GM19035 (cell line): ENCODE measurements around the gene MXRA7.
A peak's percentile ranks its signal among the peaks of the same experiment; 100 is the strongest.

Experiments used
- ATAC-seq: cut with Tn5 transposase; IDR thresholded peaks from one replicate; pipeline ENCODE4 v1.9.1; 2021; ENCODE audit not compliant: unreplicated experiment

Gene MXRA7

DNA sequence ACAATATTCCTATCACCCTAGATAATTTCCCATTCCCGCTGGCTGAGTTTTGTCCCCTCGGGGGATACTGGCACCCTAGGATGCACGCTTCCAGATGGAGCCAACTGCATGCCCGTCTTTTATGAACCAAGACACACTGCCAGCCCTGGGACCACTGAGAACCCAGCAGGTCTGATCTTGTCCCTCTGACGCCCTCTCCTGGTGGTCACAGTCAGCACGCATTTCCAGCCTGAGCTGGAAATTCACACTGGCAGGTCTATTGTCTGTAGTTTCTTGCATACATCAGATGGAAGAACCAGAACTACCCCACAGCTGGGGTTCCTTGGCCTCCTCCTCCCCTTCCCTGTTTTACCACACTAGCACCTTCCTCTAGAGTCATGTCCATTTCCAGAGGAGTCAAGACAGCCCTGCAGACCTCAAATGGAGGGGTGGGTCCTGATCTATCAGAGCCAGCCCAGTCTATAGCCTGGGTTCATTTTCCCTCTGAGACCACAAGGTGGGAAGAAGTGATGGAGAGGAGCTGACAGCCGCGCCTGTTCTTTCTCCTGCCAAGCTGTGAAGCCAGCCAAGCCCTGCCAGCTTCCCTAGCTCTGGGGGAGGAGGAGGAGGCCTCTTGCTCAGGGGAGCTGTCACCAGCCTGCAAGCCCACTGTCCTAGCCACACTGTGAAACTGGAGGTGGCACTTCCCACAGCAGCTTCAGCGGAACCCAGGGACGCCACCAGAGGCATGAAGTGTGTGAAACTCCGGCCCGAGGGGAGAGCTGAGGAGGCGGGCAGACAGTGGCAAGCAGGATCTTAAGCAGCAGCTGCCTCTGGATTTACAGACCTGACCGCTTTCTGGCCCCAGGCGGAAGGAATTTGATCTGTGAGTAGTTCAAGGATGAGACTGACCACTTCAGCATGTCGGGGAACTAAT, 29.3 kb downstream of the MXRA7 start:
- ATAC-seq: no peak

DNA sequence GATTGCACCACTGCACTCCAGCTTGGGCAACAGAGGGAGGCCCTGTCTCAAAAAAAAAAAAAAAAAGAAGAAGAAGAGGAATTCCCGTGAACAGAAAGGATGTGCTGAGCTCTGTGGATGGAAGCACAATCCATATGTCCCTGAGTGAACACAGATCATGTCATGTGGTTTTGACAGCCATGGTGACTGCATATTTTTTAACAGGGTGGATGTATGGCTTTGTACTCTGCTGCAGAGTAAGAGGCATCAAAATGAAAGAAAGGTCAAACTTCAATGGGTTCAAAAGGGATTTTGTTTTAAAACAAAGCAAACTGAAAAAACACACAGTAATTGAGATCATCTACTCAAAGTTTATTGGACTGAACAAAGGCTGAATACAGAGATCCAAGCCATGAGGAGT, 31.5 kb downstream of the MXRA7 start:
- no peak for ATAC-seq

DNA sequence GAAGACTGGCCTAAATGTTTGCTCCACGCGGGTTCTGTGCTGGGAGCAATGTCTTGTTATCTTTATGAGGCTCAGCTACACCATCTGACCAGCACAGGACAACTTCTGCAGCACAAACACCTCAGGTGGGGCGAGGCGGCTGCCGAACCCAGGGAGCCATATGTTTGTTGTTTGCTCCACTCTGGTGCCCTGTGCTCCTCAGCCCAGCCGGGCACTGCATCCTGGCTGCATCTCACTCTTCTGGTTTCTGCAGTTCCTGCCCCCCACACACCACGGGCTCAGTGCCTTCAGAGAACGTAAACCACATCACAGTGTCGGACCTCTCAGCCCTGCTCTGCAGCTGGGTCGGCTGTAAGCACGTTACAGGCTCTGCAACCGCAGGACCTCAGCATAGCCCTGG, 32.4 kb downstream of the MXRA7 start:
- no peak for ATAC-seq

DNA sequence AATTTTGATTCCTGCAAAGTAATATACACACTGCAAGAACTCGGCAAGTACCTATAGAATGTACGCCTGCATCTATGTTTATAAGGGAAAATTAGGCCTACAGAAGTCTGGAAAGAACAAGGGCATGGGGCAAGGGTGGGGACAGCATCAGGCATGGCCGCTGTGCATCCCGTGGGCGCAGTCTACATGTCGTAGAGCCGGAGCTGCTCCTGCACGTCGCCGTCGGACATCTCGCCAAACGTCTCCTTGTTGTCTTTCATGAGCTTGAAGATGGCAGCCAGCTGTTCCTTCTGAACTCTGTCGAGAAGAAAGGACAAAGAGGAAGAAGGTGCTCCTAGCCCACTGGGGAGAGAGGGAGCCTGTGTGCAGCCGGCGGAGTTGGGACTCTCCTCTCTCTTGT, 33.4 kb downstream of the MXRA7 start:
- no peak for ATAC-seq

DNA sequence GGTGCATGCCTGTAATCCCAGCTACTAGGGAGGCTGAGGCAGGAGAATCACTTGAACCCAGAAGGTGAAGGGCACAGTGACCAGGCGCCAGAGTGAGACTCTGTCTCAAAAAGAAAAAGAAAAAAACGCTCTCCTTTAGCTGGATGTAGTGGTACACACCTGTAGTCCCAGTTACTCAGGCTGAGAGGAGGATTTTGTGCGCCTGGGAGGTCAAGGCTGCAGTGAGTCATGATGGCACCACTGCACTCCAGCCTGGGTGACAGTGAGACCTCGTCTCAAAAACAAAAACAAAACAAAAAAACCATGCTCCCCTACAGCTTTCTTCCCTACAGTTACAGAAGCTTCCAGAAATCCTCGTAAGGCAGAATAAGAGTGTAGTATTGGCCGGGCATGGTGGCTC, 34.1 kb downstream of the MXRA7 start:
- ATAC-seq: no peak

DNA sequence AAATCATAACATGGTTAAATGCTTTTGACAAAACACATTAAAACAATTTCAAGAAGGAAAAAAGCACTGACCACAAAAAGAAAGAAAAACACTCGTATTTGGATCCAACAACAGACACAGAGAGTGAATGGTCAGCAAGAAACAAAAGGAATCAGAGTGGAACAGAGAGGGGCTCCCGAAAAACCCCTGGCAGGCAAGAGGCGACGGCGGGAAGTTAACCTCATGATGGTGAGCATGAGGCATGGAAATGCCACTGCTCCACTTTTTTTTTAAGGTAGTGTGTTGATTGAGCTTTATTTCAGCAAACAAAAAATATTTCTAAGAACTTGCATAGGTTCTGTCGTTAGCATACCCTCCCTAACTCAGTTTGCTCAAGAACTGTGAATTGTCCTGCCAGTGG, 35.1 kb downstream of the MXRA7 start:
- no peak for ATAC-seq

DNA sequence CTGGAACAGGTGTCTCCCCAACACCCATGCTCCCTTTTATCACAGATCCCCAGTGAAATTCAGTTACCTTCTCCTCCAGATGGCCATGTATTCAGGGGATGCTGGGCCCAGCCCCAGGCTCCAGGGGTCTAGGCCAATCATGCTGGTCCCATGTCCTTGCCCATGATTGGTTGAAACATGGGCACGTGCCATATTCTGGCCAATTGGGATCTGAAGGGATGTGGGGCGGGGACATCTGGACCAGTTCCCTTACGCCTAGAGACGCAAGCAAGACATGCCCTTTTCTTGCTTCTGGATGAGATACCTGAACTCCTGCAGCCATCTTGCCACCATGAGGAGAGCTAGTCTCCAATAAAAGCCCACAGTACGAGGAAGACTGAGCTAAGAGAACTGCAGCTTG, 36.2 kb downstream of the MXRA7 start:
- no peak for ATAC-seq

DNA sequence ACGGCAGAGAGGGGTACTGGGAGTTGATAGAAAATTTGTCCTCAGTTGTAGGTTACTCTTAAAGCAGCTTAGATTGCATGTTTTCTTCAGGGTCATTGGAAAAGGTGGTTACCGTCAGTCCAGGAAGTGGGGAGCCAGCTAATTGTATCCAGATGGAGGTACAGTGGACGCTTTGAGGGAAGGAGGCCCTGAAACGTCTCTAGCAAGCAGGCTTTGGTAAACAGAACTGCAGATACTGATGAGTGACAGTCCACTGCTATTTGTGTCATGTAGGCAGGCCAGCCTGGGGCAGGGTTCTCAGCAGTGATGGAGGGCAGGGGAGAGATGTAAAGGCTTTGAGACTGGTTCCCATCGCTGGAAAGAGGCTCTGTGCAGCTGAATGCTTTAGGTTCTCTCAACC, 37.0 kb downstream of the MXRA7 start:
- ATAC-seq: no peak

DNA sequence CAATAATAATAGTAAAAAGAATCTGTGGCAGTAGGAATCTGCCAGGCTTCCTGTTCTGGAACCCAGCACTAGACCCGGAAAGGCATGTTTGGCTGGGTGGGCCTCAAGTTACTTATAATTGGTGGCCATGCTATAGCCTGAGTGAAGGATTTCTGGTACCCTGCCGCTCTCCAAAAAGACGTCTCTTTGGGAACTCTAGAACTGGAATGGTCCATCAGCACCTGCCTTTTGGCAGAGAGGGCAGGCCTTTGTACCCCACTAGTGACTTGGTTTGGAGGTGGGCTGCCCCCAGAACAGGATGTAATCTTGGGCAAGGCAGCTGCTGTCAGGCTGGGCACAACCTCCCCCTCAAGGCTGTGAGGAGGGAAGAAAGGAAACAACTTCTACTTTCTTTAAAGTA, 37.9 kb downstream of the MXRA7 start:
- ATAC-seq: no peak

DNA sequence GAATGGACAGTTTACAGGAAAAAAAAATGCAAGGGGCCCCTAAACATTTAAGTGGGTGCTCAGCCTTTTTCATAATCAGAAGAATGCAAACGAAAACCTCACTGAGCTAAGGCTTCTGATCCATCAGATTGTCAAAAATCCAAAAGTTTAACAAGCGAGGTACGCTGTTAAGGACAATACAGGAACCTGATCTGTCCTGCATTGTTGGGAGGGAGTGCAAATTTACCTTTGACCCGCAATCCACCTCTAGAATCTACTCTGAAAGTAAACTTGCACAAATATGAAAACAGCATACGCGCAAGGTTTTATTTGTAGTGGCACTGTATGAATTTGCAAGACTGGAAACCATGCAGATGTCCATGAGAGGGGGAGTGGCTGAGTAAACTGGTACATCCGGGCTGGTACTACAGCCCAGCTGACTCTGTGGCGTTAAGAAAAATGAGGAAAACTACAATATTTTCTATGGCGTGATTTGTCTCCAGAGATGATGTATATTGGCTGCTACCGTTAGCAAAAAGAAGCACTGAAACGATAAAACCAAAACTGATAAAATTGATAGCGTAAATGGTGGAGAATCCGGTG, 38.4 kb downstream of the MXRA7 start:
- no peak for ATAC-seq

DNA sequence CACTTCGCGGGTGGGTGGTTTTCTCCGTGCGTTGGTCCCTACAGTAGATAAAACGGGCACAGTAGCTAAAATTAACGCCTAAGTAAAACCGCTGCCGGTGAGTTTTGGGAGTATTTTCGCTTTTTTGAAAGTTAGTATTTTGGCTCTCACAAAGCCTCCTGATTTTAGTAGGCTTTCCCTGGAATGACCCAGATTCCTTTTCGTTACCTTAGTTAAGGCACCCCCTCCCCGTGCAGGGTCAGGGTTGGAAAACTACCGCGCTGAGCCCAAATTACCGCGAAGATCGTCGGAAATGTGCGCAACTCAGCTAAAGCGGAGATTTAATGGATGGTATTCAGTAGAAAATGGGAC, 38.9 kb downstream of the MXRA7 start:
- no peak for ATAC-seq

DNA sequence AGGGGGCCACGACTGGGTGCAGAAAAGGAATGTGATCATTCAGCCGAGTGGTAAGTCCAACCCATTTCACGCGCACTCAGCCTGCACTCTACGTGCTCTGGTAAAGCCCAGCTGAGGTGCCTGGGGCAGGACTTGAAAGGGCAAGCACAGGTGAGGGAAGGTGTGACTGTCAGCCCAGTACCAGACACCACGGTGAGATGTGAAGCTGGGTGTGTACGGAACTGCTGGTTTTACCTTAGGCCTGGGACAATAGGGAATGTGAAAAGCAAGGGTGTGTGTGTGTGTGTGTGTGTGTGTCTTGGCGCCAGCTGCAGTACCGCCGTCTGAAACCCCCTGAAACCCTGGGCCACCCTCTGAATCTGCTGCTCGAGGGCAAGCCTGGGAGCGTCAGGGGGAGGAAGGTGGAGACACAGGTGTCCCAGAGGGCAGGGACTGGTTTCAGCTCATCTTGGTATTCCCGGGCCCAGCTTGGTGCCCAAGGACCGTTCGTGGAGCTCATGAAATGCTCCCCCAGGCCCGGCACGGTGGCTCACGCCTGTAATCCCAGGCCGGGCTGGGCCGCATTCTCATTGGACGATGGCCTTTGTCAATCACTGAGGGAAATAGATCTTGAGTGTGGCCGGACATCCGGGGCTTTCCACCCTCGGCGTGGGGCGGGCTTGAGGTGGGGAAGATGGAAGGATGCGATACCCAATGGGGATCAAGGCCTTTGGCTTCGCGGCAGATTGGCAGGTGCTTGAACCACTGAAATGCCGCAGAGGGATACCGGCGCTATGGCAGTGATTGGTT, 39.4 kb downstream of the MXRA7 start:
- peak; percentile 98 for ATAC-seq

DNA sequence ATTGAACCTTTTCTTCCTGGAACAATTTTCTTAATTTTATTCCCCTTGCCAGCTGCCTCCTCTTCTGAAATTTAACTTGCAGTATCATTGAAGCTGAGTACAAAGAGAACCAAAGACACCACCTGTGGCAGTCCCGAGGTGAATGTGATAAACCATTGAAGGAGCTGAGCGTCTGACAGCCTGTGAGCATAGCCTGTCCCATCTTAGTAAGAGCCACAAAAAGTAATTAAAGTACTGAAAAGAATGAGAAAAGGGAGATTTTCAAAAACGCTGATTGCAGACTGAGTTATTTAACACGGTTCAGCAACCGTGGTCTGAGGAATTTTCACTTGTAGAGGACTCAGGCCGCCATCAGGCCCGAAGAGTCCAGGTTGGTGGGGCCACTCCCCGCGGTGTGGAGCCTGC, 40.0 kb downstream of the MXRA7 start:
- ATAC-seq: no peak

DNA sequence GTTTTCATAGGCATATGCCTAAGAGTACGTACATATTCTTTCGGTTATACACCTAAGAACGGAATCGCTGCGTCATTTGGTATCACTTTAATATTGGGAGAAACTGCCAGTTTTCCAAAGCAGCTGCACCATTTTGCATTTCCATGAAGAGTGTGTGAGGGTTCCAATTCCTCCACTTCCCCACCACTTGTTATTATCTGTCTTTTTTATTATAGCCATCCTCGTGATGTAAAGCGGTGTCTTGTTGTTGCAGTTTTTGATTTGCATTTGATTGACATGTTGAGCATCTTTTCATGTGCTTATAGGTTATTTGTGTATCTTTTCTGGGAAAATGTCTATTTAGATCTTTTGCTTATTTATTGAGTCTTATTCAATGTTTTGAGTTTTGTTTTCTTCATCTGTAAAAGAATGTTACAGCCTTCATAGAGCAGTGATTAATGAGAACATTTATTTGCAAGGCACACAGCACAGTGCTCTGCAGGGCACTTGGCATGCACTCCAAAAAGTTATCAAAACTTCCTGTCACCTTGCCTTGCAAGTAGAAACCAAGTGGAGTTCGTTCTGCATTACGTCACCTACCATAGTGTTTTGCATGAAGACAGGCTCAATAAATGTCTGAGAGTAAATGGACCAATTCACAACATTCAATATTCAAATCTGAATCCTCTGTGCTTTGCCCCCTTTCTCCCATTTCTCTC, 40.6 kb downstream of the MXRA7 start:
- ATAC-seq: no peak

DNA sequence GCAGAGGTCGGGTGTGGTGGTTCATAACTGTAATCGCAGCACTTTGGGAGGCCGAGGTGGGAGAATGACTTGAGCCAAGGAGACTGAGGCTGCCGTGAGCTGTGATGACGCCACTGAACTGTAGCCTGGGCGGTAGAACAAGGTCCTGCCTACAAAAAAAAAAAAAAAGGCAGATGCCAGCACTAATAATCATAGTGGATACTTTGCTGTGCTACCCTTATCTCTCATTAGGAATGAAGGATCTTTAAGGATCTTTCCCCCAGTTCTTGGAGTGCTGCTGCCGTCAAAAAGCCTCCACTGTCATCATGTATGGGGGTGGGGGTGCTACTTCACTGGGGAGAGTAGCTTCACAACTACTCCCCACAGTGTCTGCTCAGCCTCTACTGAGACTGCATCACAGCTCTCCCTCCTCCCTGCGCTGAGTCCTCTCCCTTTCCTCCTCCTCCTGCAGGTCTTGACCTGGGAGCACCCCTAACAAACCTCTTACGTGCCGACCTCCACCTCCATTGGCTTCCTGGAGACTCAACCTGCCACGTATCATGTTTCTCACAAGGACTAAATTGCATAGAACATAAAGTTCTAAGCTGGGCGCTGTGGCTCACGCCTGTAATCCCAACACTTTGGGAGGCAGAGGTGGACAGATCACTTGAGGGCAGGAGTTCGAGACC, 42.8 kb downstream of the MXRA7 start:
- no peak for ATAC-seq

DNA sequence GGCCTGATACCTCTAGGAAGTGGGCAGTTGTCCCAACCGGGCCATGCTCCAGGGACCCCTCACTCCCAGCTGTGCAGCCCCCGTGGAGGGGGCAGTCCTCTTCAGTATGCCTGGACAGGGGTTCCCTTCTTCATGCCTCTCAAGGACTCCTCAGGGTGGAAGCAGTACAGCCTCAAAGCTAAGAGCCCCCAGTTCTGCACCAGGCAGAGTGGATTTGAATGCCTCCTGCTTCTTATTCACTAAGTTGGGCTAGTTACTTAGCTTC, 43.3 kb downstream of the MXRA7 start:
- ATAC-seq: no peak

DNA sequence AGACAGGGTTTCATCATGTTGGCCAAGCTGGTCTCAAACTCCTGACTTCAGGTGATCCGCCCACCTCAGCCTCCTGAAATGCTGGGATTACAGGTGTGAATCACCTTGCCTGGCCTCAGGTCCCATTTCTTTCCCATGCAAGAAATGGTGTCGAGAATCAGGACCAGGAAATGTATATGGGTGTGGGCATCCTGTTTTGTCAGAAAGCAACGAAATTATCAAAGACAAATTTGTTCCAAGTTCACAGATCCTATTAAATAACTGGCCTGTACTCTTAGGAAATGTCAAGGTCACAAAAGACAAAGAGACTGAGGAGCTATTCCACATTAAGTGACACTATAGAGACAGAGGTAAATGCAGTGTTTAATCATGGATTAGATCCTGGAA, 50.1 kb downstream of the MXRA7 start:
- no peak for ATAC-seq

DNA sequence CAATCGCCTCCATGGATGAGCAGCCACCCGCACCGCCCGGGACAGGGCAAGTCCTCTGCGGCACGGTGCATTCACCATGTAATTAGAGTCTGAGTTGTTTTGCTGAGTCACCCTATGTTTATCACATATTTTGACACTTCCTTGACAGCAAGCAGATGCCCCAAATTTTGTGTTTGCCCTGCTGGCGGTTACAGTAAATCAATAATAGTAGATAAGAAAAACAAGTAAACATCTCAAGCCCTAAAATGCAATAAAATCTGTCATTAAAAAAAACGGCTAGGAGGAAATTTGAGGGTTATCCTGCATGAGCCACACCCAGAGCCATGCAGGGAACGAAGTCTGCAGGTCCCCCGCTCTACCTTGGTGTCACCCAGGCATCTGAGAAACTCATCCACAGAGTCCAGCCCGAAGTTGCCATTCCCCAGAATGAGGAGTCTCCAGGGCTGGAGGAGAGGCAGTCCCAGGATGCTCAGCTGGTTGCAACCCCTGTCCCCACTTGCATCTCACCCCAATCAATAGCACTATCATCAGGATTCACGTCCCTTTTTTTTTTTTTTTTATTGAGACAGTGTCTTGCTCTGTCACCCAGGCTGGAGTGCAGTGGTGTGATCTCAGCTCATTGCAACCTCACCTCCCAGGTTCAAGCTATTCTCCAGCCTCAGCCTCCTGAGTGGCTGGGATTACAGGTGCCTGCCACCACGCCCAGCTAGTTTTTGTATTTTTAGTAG, 50.7 kb downstream of the MXRA7 start:
- no peak for ATAC-seq

DNA sequence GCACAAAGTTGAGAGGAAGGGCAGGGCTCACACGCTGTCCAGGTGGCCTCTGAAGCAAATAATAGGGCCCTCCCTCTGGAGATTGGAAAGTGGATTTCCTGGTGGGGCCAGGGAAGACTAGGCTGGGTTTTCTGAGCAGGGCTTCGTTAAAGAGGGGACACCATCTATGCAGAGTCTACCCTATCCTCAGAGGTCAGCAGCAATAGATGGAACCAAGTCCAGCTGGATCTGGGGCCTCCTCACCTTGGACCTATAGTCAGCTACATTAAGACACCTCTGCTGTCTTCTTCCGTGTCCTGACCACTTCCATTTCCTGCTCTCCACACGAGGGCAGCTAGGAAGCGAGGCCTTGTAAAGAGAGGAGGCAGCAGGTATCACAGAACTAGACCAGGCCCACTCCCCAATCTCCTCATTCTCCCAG, 52.5 kb downstream of the MXRA7 start:
- no peak for ATAC-seq

DNA sequence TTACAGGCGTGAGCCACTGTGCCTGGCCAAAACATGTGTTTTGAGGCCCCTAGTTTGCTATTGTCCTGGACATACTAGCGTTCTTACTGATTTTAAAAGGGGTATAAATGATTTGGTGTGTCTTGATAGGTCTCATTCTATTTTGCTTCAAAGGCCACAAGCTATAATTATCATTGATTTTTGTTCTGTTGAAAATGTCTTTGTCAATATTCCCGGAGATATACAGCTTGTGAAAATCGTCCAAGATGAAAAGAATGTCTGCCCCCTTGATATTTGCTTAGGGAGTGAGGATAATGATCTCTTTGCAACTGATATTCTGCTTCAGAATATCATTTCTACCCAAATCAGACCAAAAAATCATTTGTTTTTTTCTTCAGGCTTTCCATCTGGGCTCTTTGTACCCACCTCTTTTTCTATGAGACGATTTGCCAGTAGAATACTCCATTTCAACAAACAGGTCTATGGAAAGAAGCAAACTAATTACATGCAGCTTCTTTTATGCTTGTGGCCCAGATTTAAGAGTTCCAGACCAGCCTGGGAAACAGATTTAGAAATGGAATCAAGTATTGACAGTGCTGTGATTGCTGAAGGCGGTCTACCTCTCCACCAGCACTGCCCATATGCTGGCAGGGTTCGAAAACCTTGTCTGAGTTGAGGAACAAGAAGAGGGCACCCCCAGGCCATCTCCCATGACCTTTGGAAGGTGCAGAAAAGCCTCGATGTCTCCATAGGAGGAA, 53.1 kb downstream of the MXRA7 start:
- ATAC-seq: no peak
